Measurements from ENCODE around the gene PTPA. TPM values are rescaled to one million over a fixed set of nuclear protein-coding genes. Genes with fewer than 3 reads are reported as not detected.

Gene PTPA
- total and polyA plus RNA-seq, 2 donors (not counting 1 experiment from before 2014, with no cell fraction given) = 190 to 203 TPM

DNA sequence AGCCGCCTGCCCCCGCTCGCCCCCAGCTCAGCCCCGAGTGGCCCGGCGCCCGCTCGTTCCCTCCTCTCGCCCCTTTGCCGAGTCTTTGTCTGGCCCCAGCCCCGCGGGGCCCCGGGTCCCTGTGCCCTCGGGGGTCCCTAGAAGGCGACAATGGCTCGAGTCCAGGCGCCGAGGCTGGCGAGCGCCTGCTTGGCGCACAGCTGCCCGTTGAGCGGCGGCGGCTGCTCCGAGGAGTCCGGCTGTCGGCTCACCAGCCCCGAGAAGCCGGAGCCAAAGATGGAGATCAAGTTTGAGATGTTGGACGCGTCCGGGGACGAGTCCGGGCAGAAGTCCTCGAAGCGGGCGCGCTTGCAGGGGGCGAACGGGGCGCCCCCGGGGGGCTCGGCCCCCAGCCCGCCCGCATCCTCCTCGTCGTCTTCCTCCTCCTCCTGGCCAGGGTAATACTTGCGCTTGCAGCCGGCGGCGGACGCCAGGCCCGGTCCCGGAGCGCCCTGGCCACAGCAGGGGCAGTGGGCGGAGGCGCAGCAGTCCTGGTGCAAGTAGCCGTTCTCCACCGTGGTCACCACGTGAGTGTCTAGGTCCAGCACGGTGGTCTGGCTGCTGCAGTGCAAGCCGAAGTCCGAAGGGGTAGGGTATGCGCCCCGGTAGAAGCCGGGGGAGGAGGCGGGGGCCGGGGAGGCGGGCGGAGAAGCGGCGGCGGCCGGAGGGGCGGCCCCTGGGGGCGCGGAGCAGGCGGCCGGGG is 65.7 kb downstream of the PTPA start:
- Histone ChIP-seq H3K27me3 (ENCODE audit: control insufficient read depth, insufficient read depth, low read length) (no peaks in the 10 kb centered on the region), H4K20me1 (ENCODE audit: control insufficient read depth, extremely low read depth, insufficient read depth, low read length) (no peaks in the 10 kb centered on the region), H3K4me1 (ENCODE audit: control insufficient read depth, extremely low read depth, insufficient read depth, low read length) (peaks cover 15% of the 10 kb centered on the region), H3K9ac (ENCODE audit: insufficient read depth, low read length) (peak overlapping the region; percentile 90), H3K27ac (ENCODE audit: insufficient read depth, low read length) (peak overlapping the region; percentile 93), H3K4me3 (replicated peaks in 1 of 4; ENCODE audit: control extremely low read depth in 1 of 4, insufficient read depth in 1 of 4, low read depth in 3 of 4, low read length in 4 of 4) (peak overlapping the region; percentile 80 to 96 (median 95)), H3K4me2 (ENCODE audit: extremely low read depth, insufficient read depth, low read length) (peak overlapping the region; percentile 91), H3K9me3 (ENCODE audit: control insufficient read depth, insufficient read depth, low read depth, low read length) (no peaks in the 10 kb centered on the region), H3K36me3 (ENCODE audit: control insufficient read depth, insufficient read depth, low read length) (no peaks in the 10 kb centered on the region), H3K79me2 (ENCODE audit: control insufficient read depth, insufficient read depth, low read length) (peaks cover 21% of the 10 kb centered on the region), H2AFZ (ENCODE audit: low read length) (no peak overlapping the region)
- DNase-seq (ENCODE audit: low read depth in 2 of 2) = peak; percentile 39 to 58
- TF ChIP-seq, protein P1, sequence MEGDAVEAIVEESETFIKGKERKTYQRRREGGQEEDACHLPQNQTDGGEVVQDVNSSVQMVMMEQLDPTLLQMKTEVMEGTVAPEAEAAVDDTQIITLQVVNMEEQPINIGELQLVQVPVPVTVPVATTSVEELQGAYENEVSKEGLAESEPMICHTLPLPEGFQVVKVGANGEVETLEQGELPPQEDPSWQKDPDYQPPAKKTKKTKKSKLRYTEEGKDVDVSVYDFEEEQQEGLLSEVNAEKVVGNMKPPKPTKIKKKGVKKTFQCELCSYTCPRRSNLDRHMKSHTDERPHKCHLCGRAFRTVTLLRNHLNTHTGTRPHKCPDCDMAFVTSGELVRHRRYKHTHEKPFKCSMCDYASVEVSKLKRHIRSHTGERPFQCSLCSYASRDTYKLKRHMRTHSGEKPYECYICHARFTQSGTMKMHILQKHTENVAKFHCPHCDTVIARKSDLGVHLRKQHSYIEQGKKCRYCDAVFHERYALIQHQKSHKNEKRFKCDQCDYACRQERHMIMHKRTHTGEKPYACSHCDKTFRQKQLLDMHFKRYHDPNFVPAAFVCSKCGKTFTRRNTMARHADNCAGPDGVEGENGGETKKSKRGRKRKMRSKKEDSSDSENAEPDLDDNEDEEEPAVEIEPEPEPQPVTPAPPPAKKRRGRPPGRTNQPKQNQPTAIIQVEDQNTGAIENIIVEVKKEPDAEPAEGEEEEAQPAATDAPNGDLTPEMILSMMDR (conservative IDR thresholded peaks at IDR 0.05 in 1 of 2, IDR thresholded peaks at IDR 0.05 in 1 of 2; ENCODE audit: low read depth in 1 of 2, low read length in 2 of 2) = no peak
- TF ChIP-seq EZH2 (IDR thresholded peaks at IDR 0.05; ENCODE audit: low read length, missing control alignments) = no peak

DNA sequence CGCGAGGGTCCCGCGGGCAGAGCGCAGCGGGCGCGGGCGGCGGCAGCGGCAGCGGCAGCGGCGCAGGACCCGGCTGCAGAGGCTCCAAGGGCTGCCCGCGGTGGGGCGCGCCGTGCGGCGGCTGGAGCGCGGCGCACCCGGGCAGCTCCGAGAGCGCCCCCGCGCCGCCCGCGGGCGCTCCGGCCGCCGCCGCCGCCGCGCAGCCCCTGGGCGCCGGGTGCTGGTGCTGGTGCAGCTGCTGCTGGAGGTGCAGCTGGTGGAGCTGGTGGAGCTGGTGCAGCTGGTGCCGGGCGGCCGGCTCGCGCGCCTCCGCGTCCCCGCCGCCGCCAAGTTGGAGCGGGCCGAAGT is 66.2 kb downstream of the PTPA start:
- no peak for DNase-seq (ENCODE audit: low read depth in 2 of 2)

GRCh38 chr9:129177791-129178567 is 66.8 kb downstream of the PTPA start, which contains the start of gene IER5L:
TSS of gene IER5L (minus strand) at chr9:129178261. CDS start at chr9:129178052, 209 bp downstream.
- Histone ChIP-seq H3K4me2 (ENCODE audit: extremely low read depth, insufficient read depth, low read length) (peak within 1 kb of the TSS; percentile 90), H3K4me1 (ENCODE audit: control insufficient read depth, extremely low read depth, insufficient read depth, low read length) (peaks cover 15% of the 10 kb centered on the region), H3K4me3 (replicated peaks in 1 of 4; ENCODE audit: control extremely low read depth in 1 of 4, insufficient read depth in 1 of 4, low read depth in 3 of 4, low read length in 4 of 4) (peak within 1 kb of the TSS; percentile 80 to 96 (median 95)), H3K79me2 (ENCODE audit: control insufficient read depth, insufficient read depth, low read length) (peaks cover 21% of the 10 kb centered on the region), H2AFZ (ENCODE audit: low read length) (no peak within 1 kb of the TSS), H3K36me3 (ENCODE audit: control insufficient read depth, insufficient read depth, low read length) (no peaks in the 10 kb centered on the region), H4K20me1 (ENCODE audit: control insufficient read depth, extremely low read depth, insufficient read depth, low read length) (no peaks in the 10 kb centered on the region), H3K27ac (ENCODE audit: insufficient read depth, low read length) (peak within 1 kb of the TSS; percentile 93), H3K9ac (ENCODE audit: insufficient read depth, low read length) (peak within 1 kb of the TSS; percentile 90), H3K27me3 (ENCODE audit: control insufficient read depth, insufficient read depth, low read length) (no peaks in the 10 kb centered on the region), H3K9me3 (ENCODE audit: control insufficient read depth, insufficient read depth, low read depth, low read length) (no peaks in the 10 kb centered on the region)
- TF ChIP-seq, protein P1 (conservative IDR thresholded peaks at IDR 0.05 in 1 of 2, IDR thresholded peaks at IDR 0.05 in 1 of 2; ENCODE audit: low read depth in 1 of 2, low read length in 2 of 2) = no peak
- no peak for TF ChIP-seq EZH2 (IDR thresholded peaks at IDR 0.05; ENCODE audit: low read length, missing control alignments)
- DNase-seq (ENCODE audit: low read depth in 2 of 2) = peak; percentile 91 to 95

More for the DNA sequence above, 66.2 kb downstream of the PTPA start:
- Histone ChIP-seq H2AFZ (ENCODE audit: low read length) (no peak overlapping the region), H4K20me1 (ENCODE audit: control insufficient read depth, extremely low read depth, insufficient read depth, low read length) (no peaks in the 10 kb centered on the region), H3K9ac (ENCODE audit: insufficient read depth, low read length) (peak overlapping the region; percentile 90), H3K27me3 (ENCODE audit: control insufficient read depth, insufficient read depth, low read length) (no peaks in the 10 kb centered on the region), H3K4me2 (ENCODE audit: extremely low read depth, insufficient read depth, low read length) (no peak overlapping the region), H3K4me3 (replicated peaks in 1 of 4; ENCODE audit: control extremely low read depth in 1 of 4, insufficient read depth in 1 of 4, low read depth in 3 of 4, low read length in 4 of 4) (peak overlapping the region; percentile 77 to 95 (median 90)), H3K9me3 (ENCODE audit: control insufficient read depth, insufficient read depth, low read depth, low read length) (no peaks in the 10 kb centered on the region), H3K4me1 (ENCODE audit: control insufficient read depth, extremely low read depth, insufficient read depth, low read length) (peaks cover 15% of the 10 kb centered on the region), H3K79me2 (ENCODE audit: control insufficient read depth, insufficient read depth, low read length) (peaks cover 21% of the 10 kb centered on the region), H3K27ac (ENCODE audit: insufficient read depth, low read length) (peak overlapping the region; percentile 69), H3K36me3 (ENCODE audit: control insufficient read depth, insufficient read depth, low read length) (no peaks in the 10 kb centered on the region)
- TF ChIP-seq, protein P1 (conservative IDR thresholded peaks at IDR 0.05 in 1 of 2, IDR thresholded peaks at IDR 0.05 in 1 of 2; ENCODE audit: low read depth in 1 of 2, low read length in 2 of 2) = no peak
- no peak for TF ChIP-seq EZH2 (IDR thresholded peaks at IDR 0.05; ENCODE audit: low read length, missing control alignments)
